ENCODE data around the gene FBXO31.

GRCh38 chr16:87374313-87374712 is 9.3 kb downstream of the FBXO31 start:
- TF ChIP-seq SUZ12 (IDR thresholded peaks at IDR 0.05; ENCODE audit: extremely low read depth, insufficient read depth, insufficient read length): no peak
- no peak for TF ChIP-seq ZNF274 (IDR thresholded peaks at IDR 0.05; ENCODE audit: low read depth, low read length)
